PFSK-1 (cell line): ENCODE data around the gene SLC25A34.

Experiments
- FOXP2 ChIP-seq: optimal IDR thresholded peaks from 2 replicates; pipeline ENCODE3; 2011; ENCODE audit warnings: borderline replicate concordance, control low read depth, inconsistent platforms; ENCODE audit not compliant: insufficient read depth; ENCODE audit errors: extremely low read length, extremely low read depth
- POLR2AphosphoS5 ChIP-seq: IDR thresholded peaks from 2 replicates; pipeline ENCODE4 v1.6.1; 2012; ENCODE audit warnings: low read depth, mild to moderate bottlenecking, control low read depth, low read length, moderate library complexity
- REST ChIP-seq, 2 experiments: IDR thresholded peaks; 2 replicates each; pipeline versions ENCODE4 v1.6.1 to v1.8.0; 2011 to 2012; ENCODE audit warnings: low read depth in 2 of 2, low read length in 2 of 2, control low read depth in 1 of 2, inconsistent platforms in 1 of 2, mild to moderate bottlenecking in 1 of 2, moderate library complexity in 1 of 2; ENCODE audit not compliant: insufficient read depth in 1 of 2
- SIN3A ChIP-seq: IDR thresholded peaks from 2 replicates; pipeline ENCODE4 v1.6.1; 2012; ENCODE audit warnings: mild to moderate bottlenecking, low read length, moderate library complexity, borderline replicate concordance; ENCODE audit not compliant: insufficient read depth
- TAF1 ChIP-seq: IDR thresholded peaks from 2 replicates; pipeline ENCODE4 v1.6.1; 2012; ENCODE audit warnings: low read length, control low read depth, borderline replicate concordance; ENCODE audit not compliant: insufficient read depth

- TF ChIP-seq POLR2AphosphoS5 (no peak), REST (IDR thresholded peaks at IDR 0.05; ENCODE audit: insufficient read depth in 1 of 2, low read depth in 2 of 2, low read length in 2 of 2) (no peak), SIN3A (no peak), TAF1 (no peak), FOXP2 (no peak)
Measured at GRCh38 chr1:15700508-15700907, 35.5 kb upstream of the SLC25A34 start.
